HuH-7.5 (cell line): ENCODE data around the gene CD200.
"Not testable (repeated sequence)": the region's sequence is repeated elsewhere in the genome, so short reads cannot be mapped to it uniquely, and the experiment has no call there.

Source experiments
- DNase-seq: peaks from one replicate; pipeline ENCODE4 v3.0.0; 2011; ENCODE audit warnings: low spot score

Gene CD200

GRCh38 chr3:112390783-112391641, 58.1 kb downstream of the CD200 start:
- DNase-seq, result no peak

GRCh38 chr3:112391648-112392047, 58.7 kb downstream of the CD200 start:
- no peak for DNase-seq

- no peak for DNase-seq
These were observed 59.7 kb downstream of the CD200 start for GRCh38 chr3:112392393-112393359.

- no peak for DNase-seq
These were observed 60.4 kb downstream of the CD200 start for GRCh38 chr3:112393360-112393728.

- no peak for DNase-seq
These were observed 61.2 kb downstream of the CD200 start for GRCh38 chr3:112394003-112394640.

GRCh38 chr3:112395181-112395895, 62.4 kb downstream of the CD200 start:
- no peak for DNase-seq

GRCh38 chr3:112395896-112396290, 62.9 kb downstream of the CD200 start:
- DNase-seq, result no peak

- no peak for DNase-seq
These were observed 64.6 kb downstream of the CD200 start for GRCh38 chr3:112397556-112397955.

GRCh38 chr3:112399064-112399463, 66.1 kb downstream of the CD200 start:
- no peak for DNase-seq

- not testable (repeated sequence) for DNase-seq
These were observed 66.6 kb downstream of the CD200 start for GRCh38 chr3:112399554-112399953.

- DNase-seq, result not testable (repeated sequence)
These were observed 67.4 kb downstream of the CD200 start for GRCh38 chr3:112400317-112400716.

GRCh38 chr3:112401617-112402016, 68.7 kb downstream of the CD200 start:
- DNase-seq, result no peak

- DNase-seq, result no peak
These were observed 70.1 kb downstream of the CD200 start for GRCh38 chr3:112403103-112403502.

GRCh38 chr3:112404924-112405549, 72.1 kb downstream of the CD200 start:
- not testable (repeated sequence) for DNase-seq

GRCh38 chr3:112405845-112406244, 72.9 kb downstream of the CD200 start:
- DNase-seq, result no peak

- no peak for DNase-seq
These were observed 74.4 kb downstream of the CD200 start for GRCh38 chr3:112407214-112407887.

GRCh38 chr3:112407888-112408702, 75.1 kb downstream of the CD200 start:
- no peak for DNase-seq

GRCh38 chr3:112409041-112409440, 76.1 kb downstream of the CD200 start:
- no peak for DNase-seq

GRCh38 chr3:112411425-112411824, 78.5 kb downstream of the CD200 start:
- no peak for DNase-seq
